Ascending aorta (tissue), 2 donors: Measurements from ENCODE around the gene EMILIN2. TPM values are rescaled to one million over a fixed set of nuclear protein-coding genes. Genes with fewer than 3 reads are reported as not detected.
A peak's percentile ranks its signal among the peaks of the same experiment; 100 is the strongest.

ENCODE experiments used
- DNase-seq, 2 donors: peaks; one replicate each; pipeline ENCODE4 v3.0.0-alpha.2; 2019; ENCODE audit warnings: low spot score in 2 of 2
- H3K27ac ChIP-seq, 2 donors: fragments of 200-600 bp; sonication (generic); one replicate each; pipeline ENCODE4 v1.5.1; 2016 to 2017; ENCODE audit warnings: mild to moderate bottlenecking in 1 of 2
- H3K27me3 ChIP-seq: fragments of 200-600 bp; sonication (generic); one replicate; pipeline ENCODE4 v1.5.1; 2017
- H3K36me3 ChIP-seq, 2 donors: fragments of 200-600 bp; sonication (generic); one replicate each; pipeline ENCODE4 v1.5.1; 2016
- H3K4me1 ChIP-seq, 2 donors: fragments of 200-600 bp; sonication (generic); one replicate each; pipeline ENCODE4 v1.5.1; 2016 to 2017; ENCODE audit warnings: mild to moderate bottlenecking in 1 of 2
- H3K4me3 ChIP-seq, 2 donors: fragments of 200-600 bp; sonication (generic); one replicate each; pipeline ENCODE4 v1.5.1; 2016 to 2017; ENCODE audit warnings: mild to moderate bottlenecking in 1 of 2
- H3K9me3 ChIP-seq, 2 donors: fragments of 200-600 bp; sonication (generic); one replicate each; pipeline ENCODE4 v1.5.1; 2016
- CTCF ChIP-seq, 3 experiments: fragments of 200-600 bp in 2 of 3; fragments of 450-650 bp in 1 of 3; sonication (generic) in 2 of 3; IDR thresholded peaks; one replicate each; pipeline ENCODE4 v1.5.1; 2016 to 2019; ENCODE audit warnings: antibody characterized with exemption in 3 of 3, mild to moderate bottlenecking in 1 of 3, moderate library complexity in 1 of 3
- intact Hi-C: fragments of 100-400 bp; cut with DNase I; formaldehyde crosslinking; loops from one replicate; pipeline ENCODE4 v1.15.1; 2023
- total RNA-seq: library from RNA; depleted of rRNA; stranded (reverse); fragments of >200 nt; gene quantifications from one replicate; pipeline ENCODE4 v1.1.0, GENCODE V29; 2016

The EMILIN2 gene
- total RNA-seq, 1 donor from 2014 or later, result 22.4 TPM

GRCh38 chr18:2939317-2939716 is 92.5 kb downstream of the EMILIN2 start:
- intact Hi-C loops, result no loop called here
- DNase-seq, result no peak

GRCh38 chr18:2948038-2948437 is 101.2 kb downstream of the EMILIN2 start:
- DNase-seq, result no peak
- H3K36me3 ChIP-seq, result peaks cover 19 to 43% of the 10 kb centered on the region in 2 donors
- H3K9me3 ChIP-seq, result no peaks in the 10 kb centered on the region
- H3K4me3 ChIP-seq, result no peak overlapping the region
- peaks cover 0 to 6% of the 10 kb centered on the region in 2 donors for H3K4me1 ChIP-seq
- no peak overlapping the region for H3K27ac ChIP-seq
- peak in 1 of 3 experiments; percentile 30 for TF ChIP-seq CTCF (IDR thresholded peaks at IDR 0.05)
- H3K27me3 ChIP-seq, result no peaks in the 10 kb centered on the region
- intact Hi-C loops, result no loop called here

More at GRCh38 chr18:2939317-2939716, 92.5 kb downstream of the EMILIN2 start:
- Histone ChIP-seq H3K4me1 (peaks cover 0 to 4% of the 10 kb centered on the region in 2 donors), H3K9me3 (no peaks in the 10 kb centered on the region), H3K27ac (no peak overlapping the region), H3K36me3 (peaks cover 23 to 39% of the 10 kb centered on the region in 2 donors), H3K4me3 (no peak overlapping the region), H3K27me3 (no peaks in the 10 kb centered on the region)
- no peak for TF ChIP-seq CTCF (IDR thresholded peaks at IDR 0.05)

GRCh38 chr18:2952605-2953004 is 105.8 kb downstream of the EMILIN2 start:
- no peak for TF ChIP-seq CTCF (IDR thresholded peaks at IDR 0.05)

GRCh38 chr18:2953935-2954653 is 107.3 kb downstream of the EMILIN2 start:
- intact Hi-C loops, result no loop called here
- no peak for DNase-seq
- H3K27ac ChIP-seq, result no peak overlapping the region
- TF ChIP-seq CTCF (IDR thresholded peaks at IDR 0.05), result no peak
- H3K4me1 ChIP-seq, result peaks cover 7 to 11% of the 10 kb centered on the region in 2 donors
- H3K4me3 ChIP-seq, result no peak overlapping the region
- no peaks in the 10 kb centered on the region for H3K27me3 ChIP-seq
- H3K36me3 ChIP-seq, result peaks cover 40 to 45% of the 10 kb centered on the region in 2 donors
- no peaks in the 10 kb centered on the region for H3K9me3 ChIP-seq

More at GRCh38 chr18:2952605-2953004, 105.8 kb downstream of the EMILIN2 start:
- no peaks in the 10 kb centered on the region for H3K9me3 ChIP-seq
- H3K36me3 ChIP-seq, result peaks cover 40 to 45% of the 10 kb centered on the region in 2 donors
- H3K4me3 ChIP-seq, result no peak overlapping the region
- no peaks in the 10 kb centered on the region for H3K27me3 ChIP-seq
- DNase-seq, result no peak
- peaks cover 0 to 7% of the 10 kb centered on the region in 2 donors for H3K4me1 ChIP-seq
- no peak overlapping the region for H3K27ac ChIP-seq
- intact Hi-C loops, result no loop called here

GRCh38 chr18:2954869-2955645 is 108.3 kb downstream of the EMILIN2 start:
- Histone ChIP-seq H3K27me3 (no peaks in the 10 kb centered on the region), H3K9me3 (no peaks in the 10 kb centered on the region), H3K4me3 (no peak overlapping the region), H3K4me1 (peaks cover 7 to 19% of the 10 kb centered on the region in 2 donors), H3K27ac (no peak overlapping the region), H3K36me3 (peaks cover 36 to 40% of the 10 kb centered on the region in 2 donors)
- TF ChIP-seq CTCF (IDR thresholded peaks at IDR 0.05), result no peak
- no peak for DNase-seq
- intact Hi-C loops, result no loop called here
